Type B pancreatic cell (in vitro differentiated cells): Measurements from ENCODE around the gene ARL16. TPM values are rescaled to one million over a fixed set of nuclear protein-coding genes. Genes with fewer than 3 reads are reported as not detected.
A peak's percentile ranks its signal among the peaks of the same experiment; 100 is the strongest.

Experiments
- DNase-seq: peaks from one replicate; pipeline ENCODE4 v3.0.0; 2021; ENCODE audit warnings: mixed read lengths; ENCODE audit not compliant: unreplicated experiment; ENCODE audit errors: extremely low spot score
- H3K27ac Mint-ChIP-seq: 2 replicates; pipeline ENCODE4 v1.8.0; 2021; ENCODE audit warnings: mild to moderate bottlenecking, mixed read lengths
- H3K27me3 Mint-ChIP-seq: 2 replicates; pipeline ENCODE4 v1.8.0; 2021; ENCODE audit warnings: mixed read lengths
- H3K36me3 Mint-ChIP-seq: 2 replicates; pipeline ENCODE4 v1.8.0; 2021; ENCODE audit warnings: mixed read lengths
- H3K4me1 Mint-ChIP-seq: one replicate; pipeline ENCODE4 v1.8.0; 2021; ENCODE audit warnings: mixed read lengths; ENCODE audit not compliant: unreplicated experiment
- H3K4me3 Mint-ChIP-seq: 2 replicates; pipeline ENCODE4 v1.8.0; 2021; ENCODE audit warnings: mild to moderate bottlenecking, mixed read lengths
- H3K9me3 Mint-ChIP-seq: 2 replicates; pipeline ENCODE4 v1.8.0; 2021; ENCODE audit warnings: mixed read lengths
- CTCF ChIP-seq: fragments of 200-600 bp; sonication (generic); conservative IDR thresholded peaks from 2 replicates; pipeline ENCODE4 v1.5.0; 2021; ENCODE audit warnings: antibody characterized with exemption, mild to moderate bottlenecking
- total RNA-seq: library from RNA; stranded (reverse); gene quantifications from 2 replicates; pipeline ENCODE4 v1.2.1, GENCODE V29; 2021; ENCODE audit warnings: low replicate concordance

The ARL16 gene
- total RNA-seq, 1 donor from 2014 or later = 47.2 TPM

- H3K36me3 Mint-ChIP-seq = peaks cover 8% of the 10 kb centered on the region
- H3K9me3 Mint-ChIP-seq = no peaks in the 10 kb centered on the region
- no peak overlapping the region for H3K27ac Mint-ChIP-seq
- TF ChIP-seq CTCF = no peak
- H3K4me3 Mint-ChIP-seq = no peak overlapping the region
- no peak for DNase-seq
- H3K27me3 Mint-ChIP-seq = no peaks in the 10 kb centered on the region
- H3K4me1 Mint-ChIP-seq = no peaks in the 10 kb centered on the region
These were observed 10.1 kb upstream of the ARL16 start for GRCh38 chr17:81693509-81694210.

GRCh38 chr17:81691608-81692007, 8.0 kb upstream of the ARL16 start:
- H3K36me3 Mint-ChIP-seq = no peaks in the 10 kb centered on the region

GRCh38 chr17:81691196-81691595, 7.6 kb upstream of the ARL16 start:
- H3K4me1 Mint-ChIP-seq = no peaks in the 10 kb centered on the region
- no peaks in the 10 kb centered on the region for H3K27me3 Mint-ChIP-seq
- no peak overlapping the region for H3K4me3 Mint-ChIP-seq
- no peaks in the 10 kb centered on the region for H3K9me3 Mint-ChIP-seq
- H3K36me3 Mint-ChIP-seq = no peaks in the 10 kb centered on the region
- no peak for TF ChIP-seq CTCF
- H3K27ac Mint-ChIP-seq = no peak overlapping the region
- DNase-seq = no peak

More at GRCh38 chr17:81691608-81692007, 8.0 kb upstream of the ARL16 start:
- Mint-ChIP-seq H3K9me3 (no peaks in the 10 kb centered on the region), H3K27ac (no peak overlapping the region), H3K4me1 (no peaks in the 10 kb centered on the region), H3K4me3 (no peak overlapping the region), H3K27me3 (no peaks in the 10 kb centered on the region)
- TF ChIP-seq CTCF = no peak
- no peak for DNase-seq

- Mint-ChIP-seq H3K9me3 (no peaks in the 10 kb centered on the region), H3K36me3 (no peaks in the 10 kb centered on the region), H3K4me1 (no peaks in the 10 kb centered on the region), H3K4me3 (no peak overlapping the region), H3K27ac (no peak overlapping the region), H3K27me3 (no peaks in the 10 kb centered on the region)
- no peak for TF ChIP-seq CTCF
- DNase-seq = no peak
These were observed 7.0 kb upstream of the ARL16 start for GRCh38 chr17:81690549-81690948.

GRCh38 chr17:81690066-81690465, 6.5 kb upstream of the ARL16 start:
- H3K9me3 Mint-ChIP-seq = no peaks in the 10 kb centered on the region
- H3K36me3 Mint-ChIP-seq = no peaks in the 10 kb centered on the region

More at GRCh38 chr17:81690066-81690465, 6.5 kb upstream of the ARL16 start:
- no peak for DNase-seq
- Mint-ChIP-seq H3K4me1 (no peaks in the 10 kb centered on the region), H3K27ac (peak overlapping the region; percentile 31), H3K4me3 (no peak overlapping the region), H3K27me3 (no peaks in the 10 kb centered on the region)
- no peak for TF ChIP-seq CTCF
